GM21447 (cell line): Measurements from ENCODE around the gene GP1BB.

Source experiments
- ATAC-seq: cut with Tn5 transposase; IDR thresholded peaks from one replicate; pipeline ENCODE4 v1.9.1; 2021; ENCODE audit not compliant: unreplicated experiment

Gene GP1BB

DNA sequence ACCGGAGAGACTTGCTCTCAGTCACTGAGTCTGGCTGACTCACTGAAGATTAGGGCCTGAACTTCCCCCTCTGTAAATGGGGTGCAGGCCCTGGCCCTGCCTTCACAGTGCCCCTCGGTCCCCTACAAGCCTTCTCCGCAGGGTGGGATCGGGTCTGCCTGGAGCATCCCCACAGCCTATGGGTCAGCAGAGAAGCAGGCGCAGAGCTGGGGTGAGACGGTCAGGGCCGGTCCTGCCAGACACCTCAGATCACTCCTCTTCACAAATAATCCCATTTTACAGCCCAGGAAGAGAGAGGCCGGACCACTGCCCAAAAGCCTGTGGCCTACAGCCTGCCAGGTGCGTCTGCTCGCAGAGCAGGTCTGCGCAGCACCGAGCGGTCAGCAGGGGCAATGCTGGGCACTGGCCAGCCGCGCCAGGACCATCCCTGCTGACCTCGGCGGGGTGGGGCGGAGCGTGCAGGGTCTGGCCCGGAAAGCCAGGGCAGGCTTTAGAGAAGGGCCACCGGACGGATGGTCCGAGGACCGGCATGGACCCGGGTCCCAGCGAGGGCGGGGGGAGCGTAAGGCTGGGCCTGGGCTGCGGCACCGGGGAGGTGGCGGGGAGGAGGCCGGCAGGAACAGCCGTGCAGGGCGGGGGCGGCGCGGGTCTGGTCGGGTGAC lies 9.6 kb upstream of the GP1BB start:
- ATAC-seq: no peak

DNA sequence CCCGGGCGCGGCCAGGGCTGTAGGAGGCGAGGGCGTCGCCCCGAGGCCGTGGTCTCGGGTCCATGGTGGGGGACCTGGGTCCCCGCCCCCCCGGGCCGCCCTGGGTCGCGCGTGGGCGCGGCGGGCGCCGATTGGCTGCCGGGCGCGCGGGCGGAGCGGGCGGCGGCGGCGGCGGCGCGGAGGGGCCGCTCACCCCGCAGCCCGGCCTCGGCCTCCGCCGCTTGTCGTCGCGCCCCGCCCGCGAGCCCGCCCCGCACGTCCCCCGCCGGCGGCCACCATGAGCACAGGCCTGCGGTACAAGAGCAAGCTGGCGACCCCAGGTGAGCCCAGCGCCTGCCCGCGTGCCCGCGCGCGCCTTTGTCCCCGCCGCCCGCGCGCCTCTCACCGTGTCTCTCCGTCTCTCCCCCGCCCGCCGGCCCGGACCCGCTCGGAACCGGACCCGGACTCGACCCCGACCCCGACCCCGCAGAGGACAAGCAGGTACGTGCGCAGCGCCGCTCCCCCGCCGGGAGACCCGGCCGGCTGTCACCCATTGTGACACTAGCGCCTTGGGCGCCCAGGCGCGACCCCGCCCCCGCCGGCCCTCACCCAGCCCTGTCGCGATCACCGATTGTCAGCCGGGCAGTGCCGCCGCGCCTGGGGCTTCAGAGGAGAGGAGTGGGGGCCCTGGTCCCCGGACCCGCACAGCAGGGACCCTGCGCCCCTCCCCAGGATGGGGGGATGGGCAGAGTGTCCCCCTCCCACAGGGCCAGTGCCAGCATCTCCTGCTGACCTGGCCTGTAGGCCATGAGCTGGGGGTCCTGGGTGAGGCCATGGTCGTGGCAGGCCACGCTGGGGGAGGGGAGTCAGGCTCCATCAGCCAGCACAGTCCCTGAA lies 8.8 kb upstream of the GP1BB start, which contains the start of gene SEPTIN5:
TSS of gene SEPTIN5 (plus strand) at position 192 of the 876 bp plus-strand sequence. CDS start at position 278, 86 bp downstream.
- no peak for ATAC-seq

DNA sequence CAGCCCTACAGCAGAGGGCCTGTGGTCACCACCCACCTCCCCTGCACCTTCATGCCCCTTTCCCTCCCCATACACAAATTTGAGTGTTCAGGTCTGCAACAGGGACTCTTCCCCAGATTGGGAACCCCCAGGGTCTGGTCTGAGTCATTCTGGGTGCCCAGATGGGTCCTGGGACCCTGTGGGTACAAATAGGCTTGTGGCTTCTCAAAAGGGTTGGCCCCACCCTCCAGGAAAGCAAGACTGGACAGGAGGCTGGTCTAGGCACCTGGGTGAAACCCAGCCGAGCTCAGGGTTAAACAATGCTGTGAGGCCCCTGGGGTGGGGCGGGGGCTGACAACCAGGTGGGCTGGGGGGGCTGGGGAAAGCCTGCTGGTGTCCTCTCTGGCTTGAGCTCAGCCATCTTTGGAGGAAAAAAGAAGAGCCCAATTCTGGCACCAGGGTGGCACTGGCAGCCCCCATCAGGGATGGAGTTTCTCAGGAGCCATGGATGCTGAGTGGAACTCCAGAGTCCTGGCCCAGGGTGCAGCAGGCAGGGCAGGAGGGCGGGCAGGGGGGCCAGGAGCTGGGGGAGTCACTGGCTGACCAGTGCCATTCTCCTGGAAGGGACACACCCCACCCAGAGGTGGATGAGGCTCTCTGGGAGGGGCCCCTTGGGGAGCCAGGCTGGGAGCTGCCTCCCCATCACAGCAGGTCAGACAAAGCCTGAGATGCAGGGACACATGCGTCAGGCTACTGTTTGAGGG lies 8.0 kb upstream of the GP1BB start:
- no peak for ATAC-seq

DNA sequence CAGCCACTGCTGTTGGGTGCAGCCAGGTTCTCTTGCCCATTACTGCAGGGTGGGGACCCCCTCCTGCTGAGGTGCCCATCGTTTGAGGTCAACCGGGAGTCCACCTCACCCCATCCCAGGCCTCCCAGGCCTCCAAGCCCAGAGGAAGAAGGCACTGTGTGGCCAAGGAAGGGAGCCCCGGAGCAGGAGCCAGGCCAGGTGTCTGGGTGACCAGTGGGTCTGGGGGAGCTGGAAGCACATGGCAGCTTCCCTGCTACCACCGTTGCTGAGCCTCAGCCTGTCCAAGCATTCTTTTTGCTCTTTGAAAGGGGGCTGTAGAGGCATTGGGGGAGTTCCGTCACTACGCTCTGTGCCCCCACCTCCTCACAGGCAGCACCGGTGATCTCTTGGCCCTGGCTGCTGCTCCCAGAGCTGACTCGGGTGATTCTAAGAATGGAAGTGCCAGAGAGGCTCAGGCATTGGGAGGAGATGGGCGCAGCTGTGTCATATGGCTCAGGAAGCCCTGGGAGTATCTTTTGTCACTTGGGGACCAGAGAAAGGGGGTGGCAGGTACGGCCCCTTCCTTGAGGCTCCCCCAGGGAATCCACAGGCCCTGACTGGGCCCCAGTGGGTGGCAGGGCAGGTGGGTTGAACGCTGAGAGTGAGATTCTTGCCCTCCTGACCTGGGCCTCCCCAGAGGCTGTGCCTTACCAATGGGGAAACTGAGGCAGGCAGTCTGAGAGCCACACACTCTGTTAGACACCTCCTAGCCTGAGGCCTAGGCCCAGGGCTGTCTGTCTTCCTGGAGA lies 7.1 kb upstream of the GP1BB start:
- ATAC-seq: no peak

DNA sequence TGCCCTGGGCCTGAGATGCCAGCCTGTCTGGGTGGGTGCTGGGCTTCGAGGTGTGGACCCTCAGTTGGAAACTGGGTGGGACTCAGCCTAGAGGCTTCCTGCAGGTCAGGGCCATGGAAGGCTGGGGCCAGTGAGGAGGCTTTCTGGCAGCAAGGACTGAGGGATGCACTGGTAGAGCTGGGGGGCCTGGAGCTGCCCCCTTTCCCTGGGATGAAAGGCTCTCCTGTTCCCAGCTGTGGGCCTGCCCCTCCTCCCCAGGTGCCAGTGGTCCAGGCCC lies 6.6 kb upstream of the GP1BB start:
- ATAC-seq: no peak

DNA sequence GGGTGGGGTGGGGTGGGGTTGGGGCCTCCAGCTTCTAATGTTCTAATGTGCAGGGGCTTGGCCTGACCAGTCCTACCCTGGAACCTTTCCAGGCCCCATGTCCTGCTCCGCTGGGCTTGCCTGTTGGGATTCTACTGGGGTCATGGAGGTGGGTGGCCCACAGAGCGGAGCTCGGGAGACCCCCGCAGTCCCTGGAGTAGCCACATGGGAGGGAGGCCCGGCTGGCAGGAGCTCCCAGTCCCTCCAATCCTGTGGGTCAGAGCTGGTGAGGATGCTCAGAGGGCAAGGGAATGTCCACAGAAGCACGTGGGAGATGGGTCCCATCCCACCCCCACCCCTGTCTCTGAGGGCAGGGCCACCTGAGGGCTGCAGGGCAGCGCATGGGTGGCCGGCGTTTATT lies 6.2 kb upstream of the GP1BB start:
- no peak for ATAC-seq

DNA sequence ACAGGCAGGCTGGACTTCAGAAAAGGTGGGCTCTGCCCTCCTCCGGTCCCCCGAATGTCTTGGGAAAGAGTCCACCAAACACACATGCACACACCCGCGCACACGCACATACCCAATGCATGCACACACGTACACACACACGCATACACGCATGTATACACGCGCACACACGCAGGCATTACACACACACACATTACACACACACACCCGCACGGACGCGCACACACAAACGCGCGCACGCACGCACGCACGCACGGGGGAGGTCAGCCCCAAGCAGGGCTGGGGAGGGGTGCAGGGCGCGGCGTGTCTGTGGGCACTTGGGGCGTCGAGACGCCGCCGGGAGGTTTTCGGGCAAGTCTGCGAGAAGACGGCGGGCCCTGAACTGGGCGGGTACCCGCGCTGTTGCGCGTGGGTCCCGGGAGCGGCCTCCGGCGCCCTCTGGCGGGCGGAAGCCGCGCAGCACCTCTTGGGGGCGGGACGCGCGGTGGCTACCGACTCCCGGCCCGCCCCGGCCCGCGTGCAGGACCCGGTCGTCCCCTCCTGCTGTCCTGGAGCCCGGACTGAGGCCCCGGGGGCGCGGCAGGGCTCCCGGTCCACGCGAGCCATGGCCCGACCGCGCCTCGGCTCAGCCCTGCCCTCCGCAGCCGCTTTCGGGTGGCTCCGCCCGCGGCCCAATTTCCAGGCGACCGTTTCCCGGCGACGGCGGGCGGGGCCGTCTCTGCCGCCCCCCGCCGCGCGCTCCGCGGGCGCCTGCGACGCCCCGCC lies 5.5 kb upstream of the GP1BB start:
- peak; percentile 54 for ATAC-seq

DNA sequence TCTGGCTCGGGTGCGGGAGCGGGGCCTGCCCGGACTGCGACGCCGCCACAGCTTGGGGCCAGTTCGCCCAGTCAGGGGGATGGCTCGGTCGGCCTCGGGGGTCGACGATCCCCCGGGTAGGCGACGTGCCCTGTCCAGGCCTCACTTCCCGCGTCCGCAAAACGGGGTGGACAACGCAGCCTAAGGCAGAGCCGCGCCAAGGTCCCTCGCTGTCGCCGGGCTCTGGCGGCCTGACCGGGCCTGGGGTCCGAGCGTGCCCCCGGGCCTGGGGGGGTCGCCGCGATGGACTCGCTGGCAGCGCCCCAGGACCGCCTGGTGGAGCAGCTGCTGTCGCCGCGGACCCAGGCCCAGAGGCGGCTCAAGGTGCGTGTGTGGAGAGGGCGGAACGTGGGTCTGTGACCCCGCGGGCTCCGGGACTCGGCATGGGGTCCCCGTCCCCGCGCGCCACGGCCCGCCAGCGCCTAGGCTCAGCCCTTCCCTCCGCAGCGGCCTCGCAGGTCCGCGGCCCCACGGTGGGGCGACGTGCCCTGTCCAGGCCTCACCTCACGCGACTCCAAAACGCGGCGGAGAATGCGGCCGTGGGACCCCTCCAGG lies 4.8 kb upstream of the GP1BB start:
- ATAC-seq: no peak

DNA sequence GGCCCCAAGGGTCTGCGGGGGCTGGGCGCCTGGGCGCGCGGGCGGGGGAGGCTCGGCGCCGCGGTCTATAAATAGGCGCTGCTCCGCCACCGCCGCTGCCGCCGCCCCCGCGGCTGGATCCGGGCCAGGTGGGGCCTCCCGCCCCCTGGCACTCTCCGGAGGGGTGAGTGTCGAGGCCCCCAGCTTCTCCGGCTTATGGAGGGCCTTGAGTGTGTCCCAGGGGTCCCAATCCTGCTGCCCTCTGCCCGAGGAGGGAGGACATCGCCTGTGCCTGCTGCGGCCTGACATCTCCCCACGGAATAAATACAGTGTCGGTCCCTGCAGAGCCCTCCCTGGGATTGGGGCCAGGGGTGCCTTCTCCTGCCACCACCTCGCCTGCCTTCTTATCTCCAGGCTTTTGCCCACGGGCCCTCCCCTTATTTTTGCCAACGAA lies 4.3 kb upstream of the GP1BB start:
- no peak for ATAC-seq

DNA sequence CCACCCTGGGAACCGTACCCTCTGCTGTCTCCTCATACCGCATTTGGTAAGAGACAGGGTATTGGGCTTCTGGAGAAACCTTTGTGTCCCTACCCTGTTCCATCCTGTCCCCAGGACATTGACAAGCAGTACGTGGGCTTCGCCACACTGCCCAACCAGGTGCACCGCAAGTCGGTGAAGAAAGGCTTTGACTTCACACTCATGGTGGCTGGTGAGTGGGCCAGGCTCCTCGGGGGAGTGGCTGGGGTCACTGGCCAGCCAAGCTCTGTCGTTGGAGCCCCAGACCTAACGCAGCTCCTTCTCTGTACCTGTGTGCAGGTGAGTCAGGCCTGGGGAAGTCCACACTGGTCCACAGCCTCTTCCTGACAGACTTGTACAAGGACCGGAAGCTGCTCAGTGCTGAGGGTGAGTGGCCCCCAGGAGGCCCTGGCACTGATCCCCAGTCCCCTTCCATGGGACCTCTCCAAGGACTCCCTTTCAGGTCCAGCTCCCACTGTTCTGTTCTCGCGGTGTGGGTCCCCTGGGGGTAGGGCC lies 3.8 kb upstream of the GP1BB start:
- no peak for ATAC-seq

DNA sequence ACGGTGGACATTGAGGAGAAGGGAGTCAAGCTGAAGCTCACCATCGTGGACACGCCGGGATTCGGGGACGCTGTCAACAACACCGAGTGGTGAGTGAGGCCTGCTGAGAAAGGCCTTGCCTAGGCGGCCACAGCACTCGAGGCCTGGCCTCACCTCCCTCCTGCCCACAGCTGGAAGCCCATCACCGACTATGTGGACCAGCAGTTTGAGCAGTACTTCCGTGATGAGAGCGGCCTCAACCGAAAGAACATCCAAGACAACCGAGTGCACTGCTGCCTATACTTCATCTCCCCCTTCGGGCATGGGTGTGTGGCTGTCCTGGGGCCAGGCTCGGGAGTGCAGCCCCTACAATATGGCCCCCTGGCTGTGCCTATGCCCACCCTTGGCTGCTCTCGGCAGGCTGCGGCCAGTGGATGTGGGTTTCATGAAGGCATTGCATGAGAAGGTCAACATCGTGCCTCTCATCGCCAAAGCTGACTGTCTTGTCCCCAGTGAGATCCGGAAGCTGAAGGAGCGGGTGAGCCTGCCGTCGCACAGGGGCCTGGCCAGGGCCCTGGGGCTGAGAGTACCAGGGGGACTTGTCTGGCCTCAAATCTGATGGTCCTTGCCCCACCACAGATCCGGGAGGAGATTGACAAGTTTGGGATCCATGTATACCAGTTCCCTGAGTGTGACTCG lies 3.0 kb upstream of the GP1BB start:
- ATAC-seq: no peak

DNA sequence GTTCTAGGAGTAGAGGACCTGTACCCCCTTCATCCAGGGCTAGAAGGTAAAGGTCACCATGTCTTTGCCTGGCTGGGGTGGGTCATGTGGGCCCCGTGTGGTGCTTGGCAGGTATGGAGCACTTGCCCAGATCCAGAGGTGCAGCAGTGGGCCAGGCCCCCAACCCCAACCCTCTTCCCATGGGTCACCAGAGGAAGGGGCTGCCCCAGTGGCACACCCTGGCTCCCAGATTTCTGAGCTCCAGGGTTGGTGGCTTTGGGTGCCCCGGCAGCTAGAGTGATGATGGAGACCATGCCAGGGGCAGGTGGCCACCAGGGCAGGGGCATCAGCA lies 2.4 kb upstream of the GP1BB start:
- ATAC-seq: no peak

DNA sequence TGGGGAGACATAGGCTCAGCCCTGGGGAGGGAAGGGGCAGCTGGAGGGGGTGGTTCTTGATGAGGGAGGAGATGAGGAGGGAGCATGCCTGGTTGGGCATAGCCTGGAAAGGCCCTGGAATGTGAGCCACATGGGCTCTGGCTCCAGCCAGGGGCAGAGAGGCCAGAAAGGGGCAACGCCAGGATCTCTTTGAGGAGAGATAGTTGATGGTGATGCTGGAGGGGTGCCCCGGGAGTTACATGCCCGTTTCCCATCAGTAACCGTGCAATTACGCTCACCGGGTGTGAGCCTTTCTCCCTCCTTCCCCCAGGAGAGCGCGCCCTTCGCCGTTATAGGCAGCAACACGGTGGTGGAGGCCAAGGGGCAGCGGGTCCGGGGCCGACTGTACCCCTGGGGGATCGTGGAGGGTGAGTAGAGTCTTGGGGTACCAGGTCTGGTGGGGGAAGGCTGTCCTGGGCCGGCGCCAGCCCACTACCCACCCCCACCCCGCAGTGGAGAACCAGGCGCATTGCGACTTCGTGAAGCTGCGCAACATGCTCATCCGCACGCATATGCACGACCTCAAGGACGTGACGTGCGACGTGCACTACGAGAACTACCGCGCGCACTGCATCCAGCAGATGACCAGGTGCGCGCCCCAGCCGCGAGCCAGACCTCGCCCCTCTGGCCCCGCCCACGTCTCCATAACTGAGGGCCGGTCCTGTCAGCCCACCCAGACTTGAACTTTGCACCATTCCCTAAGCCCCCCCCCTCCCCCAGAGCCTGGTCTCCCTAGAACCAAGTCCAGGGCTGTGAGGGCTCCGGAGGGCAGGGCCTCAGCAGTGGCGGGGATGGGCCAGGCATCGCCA lies 1.8 kb upstream of the GP1BB start:
- ATAC-seq: no peak

DNA sequence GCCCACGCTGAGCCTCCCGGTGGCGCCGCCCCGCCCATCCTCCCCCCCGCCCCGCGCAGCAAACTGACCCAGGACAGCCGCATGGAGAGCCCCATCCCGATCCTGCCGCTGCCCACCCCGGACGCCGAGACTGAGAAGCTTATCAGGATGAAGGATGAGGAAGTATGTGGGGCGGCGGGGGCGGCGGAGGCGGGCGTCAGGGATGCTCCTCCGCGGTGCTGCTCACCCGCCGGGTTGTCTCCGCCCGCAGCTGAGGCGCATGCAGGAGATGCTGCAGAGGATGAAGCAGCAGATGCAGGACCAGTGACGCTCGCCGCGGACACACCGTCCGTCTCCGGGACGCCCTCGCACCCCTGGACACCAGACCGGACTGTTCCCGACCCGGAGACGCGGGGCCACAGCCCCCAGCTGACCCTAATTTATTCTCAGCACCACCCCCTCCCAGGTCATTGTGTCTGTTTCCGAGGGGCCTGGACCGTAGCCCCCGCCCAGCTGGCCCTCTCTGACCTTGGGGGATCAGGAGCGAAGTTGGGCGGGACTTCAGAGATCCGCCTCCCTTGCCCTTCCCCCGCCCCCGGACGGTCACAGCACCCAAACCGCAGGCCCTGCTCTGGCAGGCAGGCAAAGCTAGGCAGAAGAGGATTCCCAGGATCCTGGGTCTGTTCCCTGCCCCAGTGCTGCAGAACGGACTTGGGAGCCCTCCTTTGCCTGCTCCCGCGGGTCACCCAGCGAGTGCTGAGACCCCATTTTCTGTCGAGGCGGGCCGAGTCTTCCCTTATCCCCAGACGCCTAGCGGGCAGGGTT lies 959 bp upstream of the GP1BB start:
- ATAC-seq: no peak

DNA sequence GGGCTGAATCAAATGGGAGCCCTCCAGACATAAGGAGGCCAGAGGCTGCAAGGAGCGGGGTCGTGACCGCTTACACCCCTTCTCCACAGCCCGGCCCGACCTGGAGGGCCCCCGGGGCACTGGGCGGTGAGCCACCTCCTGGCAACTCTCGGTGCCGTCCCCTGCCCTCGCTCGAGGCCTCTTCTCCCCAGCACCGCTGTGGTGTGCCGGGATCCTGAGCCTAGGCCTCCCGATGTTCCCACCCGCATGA lies 432 bp upstream of the GP1BB start:
- ATAC-seq: no peak

DNA sequence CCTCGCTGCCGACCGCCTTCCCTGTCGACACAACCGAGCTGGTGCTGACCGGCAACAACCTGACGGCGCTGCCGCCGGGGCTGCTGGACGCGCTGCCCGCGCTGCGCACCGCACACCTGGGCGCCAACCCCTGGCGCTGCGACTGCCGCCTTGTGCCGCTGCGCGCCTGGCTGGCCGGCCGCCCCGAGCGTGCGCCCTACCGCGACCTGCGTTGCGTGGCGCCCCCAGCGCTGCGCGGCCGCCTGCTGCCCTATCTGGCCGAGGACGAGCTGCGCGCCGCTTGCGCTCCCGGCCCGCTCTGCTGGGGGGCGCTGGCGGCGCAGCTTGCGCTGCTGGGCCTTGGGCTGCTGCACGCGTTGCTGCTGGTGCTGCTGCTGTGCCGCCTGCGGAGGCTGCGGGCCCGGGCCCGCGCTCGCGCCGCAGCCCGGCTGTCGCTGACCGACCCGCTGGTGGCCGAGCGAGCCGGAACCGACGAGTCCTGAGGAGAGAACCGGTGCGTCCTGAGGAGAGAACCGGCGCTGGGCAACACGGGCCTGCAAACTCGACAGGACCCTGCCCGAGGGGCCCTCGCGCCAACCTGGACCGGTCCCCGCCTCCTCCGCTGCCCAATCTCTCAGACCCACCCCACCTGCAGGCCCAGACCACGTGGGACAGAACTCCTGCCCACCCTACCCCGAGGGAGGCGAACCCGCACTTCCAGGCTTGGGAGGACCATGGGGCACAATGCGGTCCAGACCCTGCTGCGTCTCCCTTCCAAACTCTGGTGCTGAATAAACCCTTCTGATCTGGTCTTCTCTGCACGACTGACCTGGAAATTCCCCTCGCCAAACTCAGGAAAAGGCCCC lies 866 bp downstream of the GP1BB start:
- ATAC-seq: no peak
